Fibroblast of skin of abdomen (primary cell): ENCODE results near the gene DENND1A.

Source experiments
- DNase-seq: peaks from one replicate; pipeline ENCODE4 v3.0.0-alpha.2; 2013

The DENND1A gene

DNA sequence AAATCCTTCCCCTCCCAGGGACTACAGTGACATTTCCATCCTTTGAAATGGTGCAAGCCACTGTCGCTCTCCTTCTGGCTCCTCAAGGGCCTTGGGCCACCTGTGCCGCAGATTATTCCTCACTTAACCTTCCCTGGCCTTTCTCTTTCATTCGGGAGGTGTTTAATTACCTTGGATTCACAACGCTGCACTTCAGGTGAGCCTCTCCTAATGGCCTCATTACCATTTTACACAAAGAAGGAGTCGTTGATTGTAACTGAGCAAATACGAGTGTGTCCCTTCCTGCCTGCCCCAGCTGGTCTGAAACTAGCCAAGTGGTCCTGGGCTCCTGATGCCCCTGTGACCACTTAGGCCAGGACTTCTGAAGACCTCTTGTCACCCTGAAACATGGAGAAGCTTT lies 368.9 kb downstream of the DENND1A start:
- DNase-seq = no peak

GRCh38 chr9:123556464-123557435 lies 373.2 kb downstream of the DENND1A start:
- no peak for DNase-seq

- DNase-seq = no peak
These were observed 374.3 kb downstream of the DENND1A start for GRCh38 chr9:123555646-123556045.

GRCh38 chr9:123552530-123552929 lies 377.4 kb downstream of the DENND1A start:
- DNase-seq = no peak

- no peak for DNase-seq
These were observed 378.2 kb downstream of the DENND1A start for GRCh38 chr9:123551734-123552133.

GRCh38 chr9:123550797-123551196 lies 379.1 kb downstream of the DENND1A start:
- no peak for DNase-seq

DNA sequence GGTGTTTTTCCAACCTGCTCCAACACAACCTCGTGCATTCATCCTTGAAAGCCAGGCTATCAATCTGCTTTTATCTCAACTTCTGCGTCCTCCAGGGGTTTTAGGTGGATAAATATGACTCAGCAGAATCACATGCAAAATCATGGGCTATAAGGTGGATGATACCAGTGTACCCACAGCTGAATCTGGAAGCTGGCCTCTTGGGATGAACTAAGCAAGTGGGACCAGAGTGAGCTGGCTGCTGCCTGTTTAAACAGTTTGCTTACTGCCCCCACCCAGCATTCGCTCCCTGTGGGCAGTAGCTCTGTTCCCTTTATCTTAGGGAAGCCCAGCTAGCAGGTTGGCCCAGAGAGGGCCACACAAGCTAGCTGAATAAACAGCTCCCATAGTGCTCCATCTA lies 379.9 kb downstream of the DENND1A start:
- no peak for DNase-seq

- no peak for DNase-seq
These were observed 381.0 kb downstream of the DENND1A start for GRCh38 chr9:123548741-123549545.

GRCh38 chr9:123544007-123544827 lies 385.7 kb downstream of the DENND1A start:
- DNase-seq = peak; percentile 34

DNA sequence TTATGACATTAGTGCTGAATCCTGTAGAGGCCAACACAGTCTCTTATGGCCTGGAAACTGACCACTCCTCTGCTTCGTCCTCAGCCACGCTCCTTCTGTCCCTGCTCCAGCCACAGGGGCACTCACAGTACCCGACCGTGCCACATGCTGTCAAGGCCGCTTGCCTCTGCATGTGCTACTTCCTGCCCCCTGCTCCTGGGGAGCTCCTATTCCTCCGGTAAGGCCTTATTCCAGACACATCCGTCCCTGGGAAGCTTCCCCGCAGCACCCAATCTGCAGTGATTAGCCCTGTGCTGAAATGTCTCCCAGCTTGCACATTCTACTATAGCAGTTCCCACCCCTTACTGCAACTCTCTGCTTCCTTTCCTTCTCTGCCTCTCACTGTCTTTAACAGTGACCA lies 386.4 kb downstream of the DENND1A start:
- DNase-seq = no peak

- no peak for DNase-seq
These were observed 387.3 kb downstream of the DENND1A start for GRCh38 chr9:123542435-123543225.

- DNase-seq = no peak
These were observed 388.5 kb downstream of the DENND1A start for GRCh38 chr9:123541411-123541810.

DNA sequence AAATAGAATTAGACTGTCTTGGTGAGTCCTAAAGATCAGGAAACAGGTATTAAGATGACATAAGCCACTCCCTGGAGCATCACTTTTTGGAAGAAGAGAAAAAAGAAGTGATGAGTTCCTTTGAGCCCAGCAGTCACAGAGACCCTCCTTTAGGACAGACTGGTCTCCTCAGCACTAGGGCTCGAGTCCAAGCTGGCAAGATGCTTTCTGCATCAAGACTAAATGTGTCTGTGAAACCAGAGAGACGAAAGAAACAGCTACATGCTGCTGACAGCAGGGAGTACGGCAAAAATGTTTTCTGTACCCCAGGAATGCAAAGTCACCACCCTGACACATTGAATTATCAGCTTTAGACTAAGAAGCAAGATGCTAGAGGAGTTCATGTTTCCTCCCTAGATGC lies 389.5 kb downstream of the DENND1A start:
- DNase-seq = no peak

GRCh38 chr9:123537809-123538208 lies 392.1 kb downstream of the DENND1A start:
- no peak for DNase-seq

- no peak for DNase-seq
These were observed 393.5 kb downstream of the DENND1A start for GRCh38 chr9:123536455-123536868.

- no peak for DNase-seq
These were observed 395.6 kb downstream of the DENND1A start for GRCh38 chr9:123534336-123534735.

DNA sequence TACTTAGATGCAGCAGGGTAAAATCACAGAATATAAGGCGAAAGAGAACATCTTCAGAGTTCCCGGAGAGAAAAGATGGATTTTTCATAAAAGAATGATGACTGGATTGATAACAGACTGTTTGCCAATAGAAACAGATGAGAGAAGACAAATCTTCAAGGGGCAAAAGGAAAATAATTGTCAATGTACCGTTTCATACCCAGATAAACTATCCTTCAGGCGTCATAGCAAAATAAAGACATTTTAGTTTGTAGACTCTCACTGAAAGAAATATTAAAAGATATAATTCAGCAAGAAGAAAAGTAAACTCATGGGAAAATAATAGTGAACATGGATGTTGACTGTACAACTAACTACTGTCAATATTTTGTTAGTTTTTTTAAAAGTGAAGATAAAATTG lies 399.7 kb downstream of the DENND1A start:
- DNase-seq = no peak

- DNase-seq = no peak
These were observed 401.4 kb downstream of the DENND1A start for GRCh38 chr9:123528501-123528900.

- no peak for DNase-seq
These were observed 401.9 kb downstream of the DENND1A start for GRCh38 chr9:123527981-123528380.

GRCh38 chr9:123525957-123526356 lies 404.0 kb downstream of the DENND1A start:
- DNase-seq = no peak

- no peak for DNase-seq
These were observed 404.5 kb downstream of the DENND1A start for GRCh38 chr9:123525424-123525823.

- no peak for DNase-seq
These were observed 405.1 kb downstream of the DENND1A start for GRCh38 chr9:123524866-123525265.
